Right lobe of liver (tissue), 4 donors: Measurements from ENCODE around the gene DLGAP4.

Experiments
- CTCF ChIP-seq, 4 donors: fragments of 200-600 bp in 3 of 4; fragments of 450-650 bp in 1 of 4; IDR thresholded peaks; one replicate each; pipeline versions ENCODE4 v1.5.1 to v1.8.0; 2016 to 2022; ENCODE audit warnings: antibody characterized with exemption in 4 of 4, mild to moderate bottlenecking in 2 of 4
- POLR2A ChIP-seq: fragments of 450-650 bp; IDR thresholded peaks from one replicate; pipeline ENCODE4 v1.6.1; 2017; ENCODE audit warnings: antibody characterized with exemption, mild to moderate bottlenecking
- donor health status: DM: no; HTN: no; CAD: no.
- donor health status: DM: no; HTN: no; CAD: no.
- donor health status: DM: no; HTN: yes; CAD: no.

DNA sequence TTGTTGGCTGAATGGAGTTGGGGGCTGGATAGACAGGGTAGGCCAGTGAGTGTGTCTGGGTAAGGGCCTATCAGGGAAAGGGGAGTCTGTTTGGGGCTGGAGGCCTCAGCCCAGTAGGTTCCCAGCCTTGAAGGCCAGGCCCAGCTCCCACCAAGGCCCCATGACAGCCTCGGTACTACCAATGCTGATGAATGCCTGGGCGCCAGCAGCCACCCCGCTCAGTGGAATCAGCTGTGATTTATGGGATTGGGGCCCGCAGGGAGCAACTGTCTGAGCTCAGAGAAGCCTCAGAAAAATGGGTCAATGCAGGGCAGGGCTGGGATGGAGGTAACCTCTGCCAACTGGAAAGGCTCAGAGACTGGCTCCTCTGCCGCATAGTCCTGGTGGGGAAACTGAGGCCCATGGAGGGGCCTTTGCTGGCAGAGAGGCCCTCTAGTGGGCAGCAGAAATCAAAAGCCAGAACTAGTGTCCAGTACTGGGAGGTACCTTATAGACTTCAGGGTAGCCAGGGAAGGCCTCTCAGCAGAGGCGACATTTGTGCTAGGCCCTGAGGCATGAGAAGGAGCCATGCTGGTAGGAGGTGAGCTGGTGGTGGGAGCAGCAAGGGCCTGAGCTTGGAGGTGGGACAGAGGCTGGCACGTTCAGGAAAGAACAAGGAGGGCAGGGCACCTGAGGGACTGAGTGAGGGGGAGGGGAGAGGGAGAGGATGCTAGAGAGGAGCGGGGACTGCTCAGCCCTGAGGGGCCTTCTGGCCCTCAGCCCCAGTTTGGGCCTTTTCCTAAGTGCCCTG is 36.4 kb downstream of the DLGAP4 start:
- TF ChIP-seq CTCF (IDR thresholded peaks at IDR 0.05) (no peak), POLR2A (no peak)
